ENCODE measurements around the gene ANTKMT.

DNA sequence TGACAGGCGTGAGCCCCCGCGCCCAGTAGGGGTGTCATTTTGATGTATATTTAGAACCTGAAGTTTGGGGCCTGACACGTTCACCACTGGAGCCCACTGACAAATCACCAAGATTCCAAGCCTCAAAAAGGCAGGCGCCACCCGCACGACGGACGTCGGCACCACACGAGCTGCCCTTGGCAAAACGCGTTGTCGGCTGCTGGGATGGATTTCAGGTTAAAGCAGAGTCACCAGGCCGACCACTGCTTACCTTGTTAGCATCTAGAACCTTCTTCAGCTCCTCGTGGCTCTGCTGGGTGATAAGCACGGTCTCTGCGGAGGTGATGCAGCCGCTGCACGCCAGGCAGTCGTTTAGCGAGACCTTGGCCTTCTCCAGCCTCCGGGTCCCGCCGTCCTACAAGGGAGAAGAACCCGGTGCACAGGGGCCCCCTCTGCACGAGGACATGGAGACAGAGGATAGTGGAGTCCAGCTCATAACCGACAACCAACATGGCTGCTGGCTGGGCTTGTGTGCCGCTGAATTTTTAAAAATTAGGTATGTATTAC is 16.1 kb downstream of the ANTKMT start:
- TF ChIP-seq, protein P1, sequence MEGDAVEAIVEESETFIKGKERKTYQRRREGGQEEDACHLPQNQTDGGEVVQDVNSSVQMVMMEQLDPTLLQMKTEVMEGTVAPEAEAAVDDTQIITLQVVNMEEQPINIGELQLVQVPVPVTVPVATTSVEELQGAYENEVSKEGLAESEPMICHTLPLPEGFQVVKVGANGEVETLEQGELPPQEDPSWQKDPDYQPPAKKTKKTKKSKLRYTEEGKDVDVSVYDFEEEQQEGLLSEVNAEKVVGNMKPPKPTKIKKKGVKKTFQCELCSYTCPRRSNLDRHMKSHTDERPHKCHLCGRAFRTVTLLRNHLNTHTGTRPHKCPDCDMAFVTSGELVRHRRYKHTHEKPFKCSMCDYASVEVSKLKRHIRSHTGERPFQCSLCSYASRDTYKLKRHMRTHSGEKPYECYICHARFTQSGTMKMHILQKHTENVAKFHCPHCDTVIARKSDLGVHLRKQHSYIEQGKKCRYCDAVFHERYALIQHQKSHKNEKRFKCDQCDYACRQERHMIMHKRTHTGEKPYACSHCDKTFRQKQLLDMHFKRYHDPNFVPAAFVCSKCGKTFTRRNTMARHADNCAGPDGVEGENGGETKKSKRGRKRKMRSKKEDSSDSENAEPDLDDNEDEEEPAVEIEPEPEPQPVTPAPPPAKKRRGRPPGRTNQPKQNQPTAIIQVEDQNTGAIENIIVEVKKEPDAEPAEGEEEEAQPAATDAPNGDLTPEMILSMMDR (IDR thresholded peaks at IDR 0.05; ENCODE audit: insufficient read depth, low read length) = no peak
- TF ChIP-seq GABPA (IDR thresholded peaks at IDR 0.05; ENCODE audit: low read depth) = no peak

Measured in HL-60 (cell line).